ENCODE measurements around the gene QPCT.

DNA sequence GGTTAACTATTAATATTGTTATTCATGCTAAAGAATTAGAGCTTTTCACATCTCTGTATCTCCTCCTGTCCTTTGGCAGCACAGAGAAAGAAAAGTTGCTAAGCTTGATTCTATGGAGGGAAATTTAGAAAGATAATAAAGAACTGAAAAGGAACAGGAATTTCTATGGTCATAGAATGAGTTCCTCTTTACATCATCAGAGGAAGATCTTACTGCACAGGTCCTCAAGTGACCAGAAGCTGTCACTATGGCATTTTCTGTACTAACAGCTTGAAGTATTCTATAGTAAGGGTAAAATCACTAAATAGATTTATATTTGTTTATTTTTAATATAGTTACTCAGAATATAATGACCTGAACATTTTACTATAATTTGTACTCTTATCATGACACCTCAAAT, 13.7 kb upstream of the QPCT start:
- TF ChIP-seq EP300 (IDR thresholded peaks at IDR 0.05): no peak
- TF ChIP-seq POLR2A (IDR thresholded peaks at IDR 0.05; ENCODE audit: low read depth): no peak
- no peak for TF ChIP-seq CTCF (IDR thresholded peaks at IDR 0.05)
